ENCODE data around the gene CADM1.

Gene CADM1

DNA sequence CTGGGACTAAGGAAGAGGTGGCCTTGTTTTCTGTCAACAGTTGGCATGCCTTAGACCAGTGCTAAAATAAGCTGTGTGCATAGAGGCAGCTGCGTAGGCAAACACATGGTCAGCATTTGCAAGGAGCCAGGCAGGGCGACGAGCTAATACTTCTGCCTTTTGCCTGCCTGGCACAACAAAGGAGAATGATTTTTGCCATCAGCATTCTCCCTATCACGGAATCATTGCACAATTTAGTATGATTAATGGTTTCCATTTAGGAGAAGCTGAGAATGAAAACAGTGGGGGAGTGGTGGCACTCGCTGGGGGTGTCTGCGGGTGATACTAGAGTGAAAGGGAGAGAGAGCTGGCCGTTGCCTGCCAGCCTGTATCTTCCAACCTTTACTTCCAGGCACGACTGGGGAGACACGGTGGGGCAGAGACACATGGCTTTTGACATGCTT lies 336.0 kb downstream of the CADM1 start:
- Histone ChIP-seq H4K20me1 (ENCODE audit: control insufficient read depth, insufficient read depth, low read depth, low read length) (no peaks in the 10 kb centered on the region), H3K27ac (ENCODE audit: low read depth, low read length) (no peak overlapping the region), H3K9me2 (replicated peaks; ENCODE audit: control insufficient read depth, low read length) (no peaks in the 10 kb centered on the region), H3K79me2 (ENCODE audit: control insufficient read depth, low read length) (no peaks in the 10 kb centered on the region), H3K4me1 (ENCODE audit: control insufficient read depth, low read length) (no peaks in the 10 kb centered on the region), H3K4me2 (ENCODE audit: low read length) (no peak overlapping the region), H3K9me3 (ENCODE audit: control insufficient read depth, insufficient read depth, low read length) (no peaks in the 10 kb centered on the region), H3K4me3 (ENCODE audit: low read length) (no peak overlapping the region), H3K27me3 (ENCODE audit: control insufficient read depth, low read length) (0 out of 2 replicates have a peak, but pooled peaks cover 4% of the 10 kb centered on the region), H3F3A (ENCODE audit: control insufficient read depth, insufficient read depth) (no peaks in the 10 kb centered on the region), H3K36me3 (ENCODE audit: control insufficient read depth, low read length) (no peaks in the 10 kb centered on the region)
- TF ChIP-seq EZH2phosphoT487 (IDR thresholded peaks at IDR 0.05; ENCODE audit: borderline replicate concordance, low read length), result no peak
- TF ChIP-seq, protein P1, sequence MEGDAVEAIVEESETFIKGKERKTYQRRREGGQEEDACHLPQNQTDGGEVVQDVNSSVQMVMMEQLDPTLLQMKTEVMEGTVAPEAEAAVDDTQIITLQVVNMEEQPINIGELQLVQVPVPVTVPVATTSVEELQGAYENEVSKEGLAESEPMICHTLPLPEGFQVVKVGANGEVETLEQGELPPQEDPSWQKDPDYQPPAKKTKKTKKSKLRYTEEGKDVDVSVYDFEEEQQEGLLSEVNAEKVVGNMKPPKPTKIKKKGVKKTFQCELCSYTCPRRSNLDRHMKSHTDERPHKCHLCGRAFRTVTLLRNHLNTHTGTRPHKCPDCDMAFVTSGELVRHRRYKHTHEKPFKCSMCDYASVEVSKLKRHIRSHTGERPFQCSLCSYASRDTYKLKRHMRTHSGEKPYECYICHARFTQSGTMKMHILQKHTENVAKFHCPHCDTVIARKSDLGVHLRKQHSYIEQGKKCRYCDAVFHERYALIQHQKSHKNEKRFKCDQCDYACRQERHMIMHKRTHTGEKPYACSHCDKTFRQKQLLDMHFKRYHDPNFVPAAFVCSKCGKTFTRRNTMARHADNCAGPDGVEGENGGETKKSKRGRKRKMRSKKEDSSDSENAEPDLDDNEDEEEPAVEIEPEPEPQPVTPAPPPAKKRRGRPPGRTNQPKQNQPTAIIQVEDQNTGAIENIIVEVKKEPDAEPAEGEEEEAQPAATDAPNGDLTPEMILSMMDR (IDR thresholded peaks at IDR 0.05; ENCODE audit: low read depth, low read length, poor library complexity, severe bottlenecking), result no peak

DNA sequence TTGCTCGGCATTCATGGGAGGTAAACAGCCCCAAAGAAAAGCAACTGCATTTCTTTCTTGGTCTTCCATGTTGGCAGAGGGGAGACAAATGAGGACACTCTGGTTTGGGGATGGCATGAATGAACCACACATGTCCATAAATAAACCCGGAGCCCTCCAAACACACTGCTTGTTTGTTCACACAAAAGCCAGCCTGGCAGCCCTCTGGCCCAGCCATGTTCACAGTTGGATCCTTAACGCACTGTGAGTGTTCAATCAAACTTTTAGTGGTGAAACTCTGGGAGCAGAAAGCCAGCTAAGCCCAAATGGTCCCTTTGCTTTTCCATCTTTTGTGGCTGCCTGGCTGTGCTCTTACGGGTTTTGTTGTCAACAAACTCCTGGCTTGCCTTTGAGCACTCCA lies 336.8 kb downstream of the CADM1 start:
- Histone ChIP-seq H3K4me1 (ENCODE audit: control insufficient read depth, low read length) (no peaks in the 10 kb centered on the region), H3K9me3 (ENCODE audit: control insufficient read depth, insufficient read depth, low read length) (no peaks in the 10 kb centered on the region), H3K27me3 (ENCODE audit: control insufficient read depth, low read length) (0 out of 2 replicates have a peak, but pooled peaks cover 4% of the 10 kb centered on the region), H3K9me2 (replicated peaks; ENCODE audit: control insufficient read depth, low read length) (no peaks in the 10 kb centered on the region), H3K4me3 (ENCODE audit: low read length) (no peak overlapping the region), H3F3A (ENCODE audit: control insufficient read depth, insufficient read depth) (no peaks in the 10 kb centered on the region), H3K36me3 (ENCODE audit: control insufficient read depth, low read length) (no peaks in the 10 kb centered on the region), H3K79me2 (ENCODE audit: control insufficient read depth, low read length) (no peaks in the 10 kb centered on the region), H3K4me2 (ENCODE audit: low read length) (no peak overlapping the region), H3K27ac (ENCODE audit: low read depth, low read length) (no peak overlapping the region), H4K20me1 (ENCODE audit: control insufficient read depth, insufficient read depth, low read depth, low read length) (no peaks in the 10 kb centered on the region)
- TF ChIP-seq, protein P1 (IDR thresholded peaks at IDR 0.05; ENCODE audit: low read depth, low read length, poor library complexity, severe bottlenecking), result no peak
- TF ChIP-seq EZH2phosphoT487 (IDR thresholded peaks at IDR 0.05; ENCODE audit: borderline replicate concordance, low read length), result no peak

DNA sequence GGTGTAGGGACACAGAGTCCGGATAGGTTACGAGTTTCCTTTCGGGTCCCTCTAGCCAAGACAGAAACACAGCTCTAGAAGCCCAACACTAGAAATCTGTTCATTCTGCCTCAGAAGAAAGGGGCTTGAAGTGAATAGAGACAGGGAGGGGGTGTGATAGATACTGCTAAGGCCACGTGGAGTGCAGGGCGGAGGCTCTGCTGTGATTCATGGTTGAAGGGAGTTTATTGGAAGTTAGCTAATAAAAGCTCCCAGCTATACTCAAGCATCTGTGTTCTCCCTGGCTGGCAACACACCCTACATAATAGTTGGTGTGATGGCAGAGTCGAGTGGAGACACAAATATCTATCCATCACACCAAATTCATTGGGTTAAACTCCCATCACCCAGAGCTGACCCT lies 337.4 kb downstream of the CADM1 start:
- Histone ChIP-seq H3K9me2 (replicated peaks; ENCODE audit: control insufficient read depth, low read length) (no peaks in the 10 kb centered on the region), H3K36me3 (ENCODE audit: control insufficient read depth, low read length) (no peaks in the 10 kb centered on the region), H4K20me1 (ENCODE audit: control insufficient read depth, insufficient read depth, low read depth, low read length) (no peaks in the 10 kb centered on the region), H3K27me3 (ENCODE audit: control insufficient read depth, low read length) (0 out of 2 replicates have a peak, but pooled peaks cover 4% of the 10 kb centered on the region), H3K4me1 (ENCODE audit: control insufficient read depth, low read length) (no peaks in the 10 kb centered on the region), H3K4me3 (ENCODE audit: low read length) (no peak overlapping the region), H3K27ac (ENCODE audit: low read depth, low read length) (no peak overlapping the region), H3K9me3 (ENCODE audit: control insufficient read depth, insufficient read depth, low read length) (no peaks in the 10 kb centered on the region), H3F3A (ENCODE audit: control insufficient read depth, insufficient read depth) (no peaks in the 10 kb centered on the region), H3K4me2 (ENCODE audit: low read length) (no peak overlapping the region), H3K79me2 (ENCODE audit: control insufficient read depth, low read length) (no peaks in the 10 kb centered on the region)
- TF ChIP-seq EZH2phosphoT487 (IDR thresholded peaks at IDR 0.05; ENCODE audit: borderline replicate concordance, low read length), result no peak
- TF ChIP-seq, protein P1 (IDR thresholded peaks at IDR 0.05; ENCODE audit: low read depth, low read length, poor library complexity, severe bottlenecking), result no peak
